Measurements from ENCODE around the gene FEN1. TPM values are rescaled to one million over a fixed set of nuclear protein-coding genes. Genes with fewer than 3 reads are reported as not detected.

Gene FEN1
- polyA plus RNA-seq, 1 of the 3 experiments (the other 2 are of a cell fraction), result 35.9 TPM

DNA sequence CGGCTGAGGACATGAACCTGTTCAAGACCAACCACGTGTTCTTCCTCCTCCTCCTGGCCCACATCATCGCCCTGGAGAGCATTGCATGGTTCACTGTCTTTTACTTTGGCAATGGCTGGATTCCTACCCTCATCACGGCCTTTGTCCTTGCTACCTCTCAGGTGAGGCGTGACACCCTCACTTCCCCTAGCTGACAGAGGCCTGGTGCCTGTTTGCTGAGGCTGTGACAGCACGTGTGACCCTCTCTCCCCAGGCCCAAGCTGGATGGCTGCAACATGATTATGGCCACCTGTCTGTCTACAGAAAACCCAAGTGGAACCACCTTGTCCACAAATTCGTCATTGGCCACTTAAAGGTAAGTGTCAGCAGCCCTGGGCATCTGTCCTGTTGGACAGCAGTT lies 47.7 kb downstream of the FEN1 start:
- Histone ChIP-seq H3K27ac (ENCODE audit: low read depth in 2 of 2, low read length in 1 of 2) (no peak overlapping the region), H3K9me3 (no peaks in the 10 kb centered on the region), H3K79me2 (ENCODE audit: insufficient read depth) (peaks cover 7% of the 10 kb centered on the region; the same call in 1 of the 2 replicates), H3F3A (replicated peaks; ENCODE audit: insufficient read depth) (no peaks in the 10 kb centered on the region), H3K27me3 (ENCODE audit: insufficient read depth) (no peaks in the 10 kb centered on the region), H4K20me1 (ENCODE audit: insufficient read depth) (no peaks in the 10 kb centered on the region), H3K9ac (no peak overlapping the region), H3K9me2 (no peaks in the 10 kb centered on the region), H3K4me1 (ENCODE audit: control insufficient read depth in 1 of 2, insufficient read depth in 2 of 2, low read depth in 1 of 2, low read length in 1 of 2) (peaks cover 0 to 10% of the 10 kb centered on the region in 2 experiments; a peak in 2 of 4 replicates), H3K4me3 (ENCODE audit: low read depth in 2 of 2, low read length in 1 of 2) (no peak overlapping the region), H2AFZ (ENCODE audit: low read depth) (no peak overlapping the region), H3K36me3 (replicated peaks in 1 of 2; ENCODE audit: control insufficient read depth in 1 of 2, insufficient read depth in 2 of 2, low read length in 1 of 2) (peaks cover 13 to 46% of the 10 kb centered on the region in 2 experiments), H3K4me2 (no peak overlapping the region)
- no peak for TF ChIP-seq EZH2phosphoT487 (IDR thresholded peaks at IDR 0.05; ENCODE audit: borderline replicate concordance, low read depth)
- no peak for TF ChIP-seq EP300 (IDR thresholded peaks at IDR 0.05; ENCODE audit: borderline replicate concordance in 1 of 2, low read depth in 1 of 2, low read length in 1 of 2)
- TF ChIP-seq RCOR1 (IDR thresholded peaks at IDR 0.05; ENCODE audit: low read length), result no peak
- no peak for TF ChIP-seq TEAD4 (IDR thresholded peaks at IDR 0.05; ENCODE audit: borderline replicate concordance, insufficient read depth)
- no peak for TF ChIP-seq MXI1 (IDR thresholded peaks at IDR 0.05; ENCODE audit: low read depth, low read length)
- no peak for TF ChIP-seq TCF12 (IDR thresholded peaks at IDR 0.05)
- TF ChIP-seq, protein P1, sequence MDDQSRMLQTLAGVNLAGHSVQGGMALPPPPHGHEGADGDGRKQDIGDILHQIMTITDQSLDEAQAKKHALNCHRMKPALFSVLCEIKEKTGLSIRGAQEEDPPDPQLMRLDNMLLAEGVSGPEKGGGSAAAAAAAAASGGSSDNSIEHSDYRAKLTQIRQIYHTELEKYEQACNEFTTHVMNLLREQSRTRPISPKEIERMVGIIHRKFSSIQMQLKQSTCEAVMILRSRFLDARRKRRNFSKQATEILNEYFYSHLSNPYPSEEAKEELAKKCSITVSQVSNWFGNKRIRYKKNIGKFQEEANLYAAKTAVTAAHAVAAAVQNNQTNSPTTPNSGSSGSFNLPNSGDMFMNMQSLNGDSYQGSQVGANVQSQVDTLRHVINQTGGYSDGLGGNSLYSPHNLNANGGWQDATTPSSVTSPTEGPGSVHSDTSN (IDR thresholded peaks at IDR 0.05), result no peak
- no peak for TF ChIP-seq GATA2 (CRISPR knock-in tag; IDR thresholded peaks at IDR 0.05)
- TF ChIP-seq NFIC (IDR thresholded peaks at IDR 0.05; ENCODE audit: borderline replicate concordance), result no peak
- no peak for TF ChIP-seq FOXM1 (IDR thresholded peaks at IDR 0.05; ENCODE audit: low read depth)
- TF ChIP-seq ELF1 (IDR thresholded peaks at IDR 0.05), result no peak
- TF ChIP-seq, protein P2, sequence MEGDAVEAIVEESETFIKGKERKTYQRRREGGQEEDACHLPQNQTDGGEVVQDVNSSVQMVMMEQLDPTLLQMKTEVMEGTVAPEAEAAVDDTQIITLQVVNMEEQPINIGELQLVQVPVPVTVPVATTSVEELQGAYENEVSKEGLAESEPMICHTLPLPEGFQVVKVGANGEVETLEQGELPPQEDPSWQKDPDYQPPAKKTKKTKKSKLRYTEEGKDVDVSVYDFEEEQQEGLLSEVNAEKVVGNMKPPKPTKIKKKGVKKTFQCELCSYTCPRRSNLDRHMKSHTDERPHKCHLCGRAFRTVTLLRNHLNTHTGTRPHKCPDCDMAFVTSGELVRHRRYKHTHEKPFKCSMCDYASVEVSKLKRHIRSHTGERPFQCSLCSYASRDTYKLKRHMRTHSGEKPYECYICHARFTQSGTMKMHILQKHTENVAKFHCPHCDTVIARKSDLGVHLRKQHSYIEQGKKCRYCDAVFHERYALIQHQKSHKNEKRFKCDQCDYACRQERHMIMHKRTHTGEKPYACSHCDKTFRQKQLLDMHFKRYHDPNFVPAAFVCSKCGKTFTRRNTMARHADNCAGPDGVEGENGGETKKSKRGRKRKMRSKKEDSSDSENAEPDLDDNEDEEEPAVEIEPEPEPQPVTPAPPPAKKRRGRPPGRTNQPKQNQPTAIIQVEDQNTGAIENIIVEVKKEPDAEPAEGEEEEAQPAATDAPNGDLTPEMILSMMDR (IDR thresholded peaks at IDR 0.05), result no peak
- TF ChIP-seq FOSL2 (IDR thresholded peaks at IDR 0.05; ENCODE audit: borderline replicate concordance, low read depth), result no peak
- TF ChIP-seq CHD2 (IDR thresholded peaks at IDR 0.05; ENCODE audit: low read length, partially characterized antibody), result no peak
- TF ChIP-seq, protein P3, sequence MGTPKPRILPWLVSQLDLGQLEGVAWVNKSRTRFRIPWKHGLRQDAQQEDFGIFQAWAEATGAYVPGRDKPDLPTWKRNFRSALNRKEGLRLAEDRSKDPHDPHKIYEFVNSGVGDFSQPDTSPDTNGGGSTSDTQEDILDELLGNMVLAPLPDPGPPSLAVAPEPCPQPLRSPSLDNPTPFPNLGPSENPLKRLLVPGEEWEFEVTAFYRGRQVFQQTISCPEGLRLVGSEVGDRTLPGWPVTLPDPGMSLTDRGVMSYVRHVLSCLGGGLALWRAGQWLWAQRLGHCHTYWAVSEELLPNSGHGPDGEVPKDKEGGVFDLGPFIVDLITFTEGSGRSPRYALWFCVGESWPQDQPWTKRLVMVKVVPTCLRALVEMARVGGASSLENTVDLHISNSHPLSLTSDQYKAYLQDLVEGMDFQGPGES (IDR thresholded peaks at IDR 0.05; ENCODE audit: low read depth, low read length), result no peak
- DNase-seq, result no peak
- POLR2A ChIA-PET, result interaction anchor here (0.7 kb wide), 1 partner anchor 31 kb away, joined by 5 read pairs; no protein-coding TSS in a partner anchor
- 88% methylated on average over 7 of the region's 7 CpGs for WGBS (ENCODE audit: low lambda C conversion rate)
- CTCF ChIA-PET, result interaction anchor here (0.9 to 1.8 kb wide), 4 partner anchors 12 to 107 kb away, joined by 3 to 9 read pairs (median 4); partner anchors contain the start of gene FADS2
